Colon (tissue), 2 donors: ENCODE results near the gene STK24.

Experiments used
- FAIRE-seq: peaks from 2 replicates; lab custom pipeline; 2012; peaks lifted over from hg19 to GRCh38; lab: Jason Lieb, UNC
- donor health status: control.
- donor health status: control.

STK24 gene

DNA sequence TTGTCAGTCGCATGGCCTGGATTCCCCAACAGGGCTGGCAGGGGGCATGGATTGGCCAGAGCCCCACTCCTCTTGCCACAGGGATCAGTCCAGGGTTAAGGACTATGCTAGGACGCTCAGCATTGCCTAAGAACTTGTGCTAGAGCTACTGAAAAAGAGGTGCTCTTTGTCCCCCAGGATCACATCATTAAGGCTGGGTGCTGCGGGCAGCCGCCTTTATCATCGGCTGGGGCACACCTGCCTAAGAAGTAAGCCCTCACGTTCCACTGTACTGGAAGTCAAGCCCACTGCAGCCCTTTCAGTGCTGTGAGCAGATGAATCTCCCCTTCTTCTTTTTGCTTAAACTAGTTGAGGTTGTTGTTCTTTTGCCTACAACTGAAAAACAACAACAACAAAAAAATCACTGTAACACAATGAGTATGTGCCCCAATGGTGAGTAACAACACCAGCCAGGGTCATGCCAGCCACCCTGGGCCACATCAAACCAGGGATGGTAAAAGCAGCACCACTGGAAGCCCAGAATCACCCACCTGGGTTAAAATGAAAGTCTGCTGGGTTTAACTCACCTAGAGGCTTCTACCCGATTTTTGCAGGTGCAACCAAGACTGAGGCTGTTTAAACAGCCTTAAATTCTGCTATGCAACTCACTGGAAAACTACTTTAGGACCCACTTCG is 20.6 kb downstream of the STK24 start:
- FAIRE-seq = no peak

DNA sequence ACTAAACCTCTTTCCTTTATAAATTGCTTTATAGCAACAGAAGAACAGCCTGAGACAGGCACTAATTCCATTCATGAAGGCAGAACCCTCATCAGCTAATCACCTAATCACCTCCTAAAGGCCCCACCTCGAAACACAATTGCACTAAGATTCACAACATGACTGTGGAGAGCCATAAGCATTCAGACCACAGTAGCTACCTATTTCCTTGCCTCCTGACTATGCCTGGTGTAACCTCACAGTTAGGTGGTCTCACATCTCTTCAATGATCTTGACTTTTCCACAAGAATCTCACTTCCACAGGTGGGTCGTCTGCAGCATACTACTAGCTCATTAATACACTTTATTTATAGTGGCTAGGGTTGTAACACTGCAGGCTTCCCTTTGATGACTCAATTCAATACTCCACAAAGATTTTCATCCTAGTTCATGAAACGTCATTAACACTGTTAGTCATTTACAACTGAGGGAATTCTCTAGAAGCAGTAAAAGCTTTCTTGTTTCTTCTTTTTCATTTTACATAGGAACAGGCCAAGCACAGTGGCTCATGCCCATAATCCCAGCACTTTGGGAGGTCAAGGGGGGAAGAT is 27.1 kb downstream of the STK24 start:
- FAIRE-seq = no peak

DNA sequence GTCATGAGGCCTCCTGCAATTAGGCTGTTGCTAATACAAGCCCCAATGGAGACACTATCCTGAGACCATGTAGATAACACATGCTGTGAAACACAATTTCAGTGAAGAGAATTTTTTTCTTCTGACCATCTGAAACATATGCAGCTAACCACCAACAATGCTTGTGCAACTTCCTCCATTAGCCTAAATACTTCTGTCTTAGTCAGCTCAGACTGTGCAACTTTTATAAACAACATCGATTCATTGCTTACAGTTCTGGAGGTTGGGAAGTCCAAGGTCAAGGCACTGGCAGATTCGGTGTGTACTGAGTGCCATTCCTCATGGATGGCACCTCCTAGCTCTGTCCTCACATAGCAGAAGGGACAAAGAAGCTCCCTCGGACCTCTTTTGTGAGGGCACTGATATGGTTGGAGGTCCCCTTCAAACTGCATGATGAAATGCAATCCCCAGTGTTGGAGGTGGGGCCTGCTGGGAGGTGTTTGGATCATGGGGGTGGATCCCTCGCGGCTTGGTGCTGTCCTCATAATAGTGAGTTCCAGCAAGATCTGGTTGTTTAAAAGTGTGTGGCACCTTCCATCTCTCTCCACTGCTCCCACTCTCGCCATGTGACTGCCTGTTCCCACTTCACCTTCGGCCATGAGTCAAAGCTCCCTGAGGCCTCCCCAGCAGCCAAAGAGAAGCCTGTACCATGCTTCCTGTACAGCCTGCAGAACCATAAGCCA is 27.7 kb downstream of the STK24 start:
- no peak for FAIRE-seq

DNA sequence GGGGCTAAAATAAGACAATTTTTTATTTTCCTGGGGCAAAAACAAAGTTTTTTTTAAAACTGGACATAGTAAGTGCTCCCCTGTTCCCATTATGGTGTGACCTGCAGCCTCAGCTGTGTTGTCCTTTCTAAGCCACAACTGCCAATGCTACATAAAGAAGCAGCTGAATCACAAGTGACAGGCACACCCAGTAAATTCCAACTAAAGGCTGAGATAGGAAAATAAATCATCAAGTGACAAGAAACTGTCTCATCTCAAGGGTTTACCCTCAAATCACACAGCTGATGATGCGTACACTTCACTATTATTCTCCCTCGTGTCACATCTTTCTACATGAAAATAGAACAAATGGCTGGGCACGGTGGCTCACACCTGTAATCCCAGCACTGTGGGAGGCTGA is 28.7 kb downstream of the STK24 start:
- FAIRE-seq = no peak

DNA sequence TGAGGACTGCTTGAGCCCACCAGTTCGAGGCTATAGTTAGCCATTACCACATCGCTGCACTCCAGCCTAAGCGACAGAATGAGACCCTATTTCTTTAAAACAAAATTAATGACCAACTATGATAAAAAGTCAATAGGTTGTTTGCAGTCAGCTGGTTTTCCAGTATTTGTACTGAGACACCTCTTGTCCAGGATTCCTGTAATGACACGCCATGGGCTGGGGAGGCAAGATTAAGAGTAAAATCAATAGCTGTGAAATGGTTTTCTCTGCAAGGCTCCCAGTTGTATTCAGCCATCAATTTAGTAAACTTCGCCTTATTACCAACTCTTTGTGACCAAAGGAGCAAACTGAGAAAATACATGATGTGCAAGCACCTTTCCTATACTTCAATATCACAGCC is 29.5 kb downstream of the STK24 start:
- no peak for FAIRE-seq

DNA sequence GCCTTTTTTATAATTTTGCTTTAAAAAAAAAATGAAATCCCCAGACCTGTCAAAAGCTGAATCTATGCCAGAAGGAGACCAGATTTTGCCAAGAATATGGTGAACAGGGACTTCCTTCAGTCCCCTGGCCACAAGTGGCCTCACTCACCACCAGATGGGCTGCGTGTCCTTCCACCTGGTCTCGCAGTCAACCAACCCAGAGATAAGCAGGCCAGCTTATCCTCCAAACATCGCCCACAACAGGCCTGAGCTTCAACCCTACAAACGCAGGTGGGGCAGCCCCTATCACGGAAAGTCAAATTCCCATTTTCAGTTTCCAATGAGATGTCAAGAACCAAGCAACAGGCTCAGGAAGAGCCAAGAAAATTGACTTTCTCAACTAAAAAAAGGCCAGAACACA is 30.5 kb downstream of the STK24 start:
- FAIRE-seq = no peak

DNA sequence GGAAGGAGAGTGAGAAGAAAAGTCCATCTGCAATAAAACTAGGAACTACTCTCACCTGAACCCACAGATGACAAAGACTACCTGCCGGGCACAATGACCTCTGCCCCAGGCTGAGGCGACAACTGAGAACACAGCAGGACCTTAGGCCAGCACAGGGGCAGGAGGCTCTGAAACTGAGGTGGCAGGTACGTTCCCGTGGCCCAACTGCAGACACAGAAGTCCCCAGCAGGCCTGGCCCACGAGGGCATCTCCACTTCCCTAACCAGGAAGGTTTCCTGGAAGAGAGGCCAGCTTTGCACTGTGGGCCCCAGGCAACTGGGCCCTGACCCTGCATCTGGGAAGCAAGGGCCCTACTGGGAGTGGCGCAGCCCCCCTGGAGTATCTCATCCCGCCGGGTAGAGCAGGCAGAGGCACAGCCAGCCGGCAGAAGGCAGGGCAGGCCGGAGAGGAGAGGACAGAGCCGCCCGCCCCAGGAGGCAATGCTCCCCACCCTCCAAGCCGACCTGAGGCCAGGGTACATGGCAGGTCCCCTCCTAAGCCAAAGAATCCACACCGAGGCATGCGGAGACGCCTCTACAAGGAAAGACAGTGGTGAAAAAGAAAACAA is 32.7 kb downstream of the STK24 start:
- no peak for FAIRE-seq

DNA sequence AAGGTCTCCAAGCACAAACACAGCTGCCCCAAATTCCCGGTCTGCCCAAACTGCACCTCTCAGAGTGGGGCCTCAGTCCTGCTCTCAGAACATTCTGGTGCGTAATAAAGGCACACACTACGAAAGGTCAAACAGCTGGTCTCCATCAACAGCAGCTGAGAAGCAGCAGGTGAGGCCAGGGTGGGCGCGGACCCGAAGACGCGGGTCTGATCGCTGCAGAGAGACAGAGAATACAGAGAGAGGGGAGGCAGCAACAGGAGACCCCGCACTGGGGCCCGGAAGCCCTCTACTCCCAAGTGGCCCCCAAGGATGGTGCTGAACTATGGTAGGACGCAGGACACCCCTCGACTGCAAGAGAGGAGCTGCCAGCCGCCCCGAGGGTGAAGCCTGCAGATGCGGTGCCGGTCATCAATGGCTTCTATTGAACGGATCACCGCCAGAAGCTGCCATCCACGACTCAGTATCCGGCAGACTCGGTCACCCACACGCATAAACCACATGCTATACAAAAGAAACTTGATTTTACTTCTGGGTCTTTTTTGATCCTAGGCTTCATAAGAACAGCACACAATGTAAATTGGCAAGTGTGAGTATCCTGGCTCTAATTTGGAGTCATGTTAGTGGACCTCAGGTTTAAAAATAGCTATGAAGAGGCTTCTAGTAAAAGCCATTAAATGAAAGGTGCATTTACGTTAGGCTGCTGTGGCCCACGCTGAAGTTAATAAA is 33.4 kb downstream of the STK24 start:
- FAIRE-seq = no peak

DNA sequence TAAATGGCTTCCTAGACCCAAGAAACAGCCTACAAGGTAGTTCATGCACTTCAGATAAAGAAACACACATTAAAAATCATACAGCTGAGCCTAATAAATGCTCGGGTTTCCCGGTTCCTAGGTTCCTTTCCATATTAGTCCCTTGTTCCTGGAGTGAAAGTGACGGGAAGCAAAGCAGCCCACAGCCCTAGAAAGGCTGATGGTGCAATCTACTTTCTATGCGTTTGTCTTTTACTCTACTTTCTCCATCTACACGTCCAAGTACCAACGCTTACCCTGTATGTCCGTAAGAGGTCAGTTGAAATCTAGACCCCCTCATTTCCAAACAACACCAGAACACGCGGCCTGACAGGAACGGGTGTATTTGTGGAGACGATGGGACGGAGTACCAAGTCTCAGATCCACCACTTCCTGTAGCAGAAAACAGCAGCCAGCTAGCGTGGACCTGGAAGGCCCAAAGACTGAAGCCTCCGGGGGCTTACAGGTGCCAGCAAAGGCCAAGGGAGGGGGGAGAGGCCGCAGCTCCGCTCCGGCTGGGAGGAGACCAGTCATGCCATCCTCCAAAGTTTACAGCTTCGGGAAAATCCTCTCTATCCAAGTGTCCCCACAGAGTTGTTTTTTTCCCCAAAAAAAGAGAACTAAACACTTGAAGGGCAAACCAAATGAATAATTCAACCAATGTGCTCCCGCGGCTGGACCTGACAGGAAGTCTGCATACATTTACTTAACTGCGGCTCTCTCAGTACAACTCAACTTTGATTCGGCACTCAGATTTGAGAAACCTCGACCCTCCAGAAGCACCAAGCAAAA is 34.1 kb downstream of the STK24 start:
- FAIRE-seq = no peak

DNA sequence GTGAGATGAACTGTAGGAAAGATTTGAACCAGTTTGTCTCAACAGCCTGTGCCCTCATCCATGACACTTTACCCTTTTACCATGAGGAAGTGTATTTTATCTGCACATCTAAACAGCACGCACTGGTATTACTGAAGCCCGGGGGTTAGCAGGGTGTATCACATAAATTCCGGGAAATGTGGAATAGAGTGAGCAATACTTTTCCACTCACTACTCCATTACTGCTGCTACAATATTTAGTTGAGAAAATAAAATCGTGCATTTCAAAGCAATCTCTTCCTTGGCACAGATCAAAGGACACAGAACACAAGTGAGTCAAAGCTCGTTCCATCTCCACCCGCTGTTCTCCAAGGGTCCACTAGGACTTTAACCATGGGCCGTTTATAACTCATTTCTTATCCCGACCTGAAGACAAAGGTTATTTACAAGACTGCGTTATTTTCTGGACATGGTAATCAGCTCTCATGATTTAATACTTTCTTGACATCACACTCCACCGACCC is 35.2 kb downstream of the STK24 start:
- FAIRE-seq = no peak

DNA sequence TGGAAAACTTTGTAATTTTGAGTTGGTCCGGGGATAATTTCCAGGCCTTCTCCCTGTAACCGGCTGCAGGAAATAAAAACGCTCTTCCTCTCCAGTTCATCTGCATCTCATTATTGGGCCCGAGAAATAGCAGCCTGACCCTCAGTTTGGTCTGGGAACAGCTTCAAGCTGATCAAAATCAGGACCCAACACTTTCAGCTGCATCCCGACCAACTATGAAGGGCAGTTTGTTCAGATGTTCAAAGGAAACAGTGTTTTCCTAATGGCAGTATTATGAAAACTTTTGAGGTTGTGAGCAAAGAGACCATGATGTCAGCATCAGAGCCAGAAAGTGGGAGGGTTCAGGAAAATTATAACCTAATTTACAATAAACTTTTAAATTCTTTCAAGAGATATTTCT is 35.7 kb downstream of the STK24 start:
- FAIRE-seq = no peak

DNA sequence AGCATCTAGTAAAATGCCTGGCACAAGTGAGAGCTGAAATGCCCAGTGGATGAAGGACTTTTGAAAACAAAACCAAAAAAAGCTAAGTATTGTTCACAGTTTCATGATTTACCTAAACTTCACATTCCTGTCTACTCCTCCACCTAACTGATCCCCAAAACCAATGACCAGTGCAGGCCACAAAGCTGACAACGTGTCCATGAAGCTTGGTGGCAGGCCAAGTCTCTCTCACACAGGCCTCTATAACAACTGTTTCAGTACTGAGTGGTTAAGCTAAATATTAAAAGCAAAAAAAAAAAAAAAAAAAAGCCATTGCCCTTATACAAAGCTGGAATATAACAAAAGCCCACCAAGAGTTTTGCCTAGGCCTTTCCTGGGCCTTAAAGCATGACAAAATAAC is 36.4 kb downstream of the STK24 start:
- FAIRE-seq = no peak

DNA sequence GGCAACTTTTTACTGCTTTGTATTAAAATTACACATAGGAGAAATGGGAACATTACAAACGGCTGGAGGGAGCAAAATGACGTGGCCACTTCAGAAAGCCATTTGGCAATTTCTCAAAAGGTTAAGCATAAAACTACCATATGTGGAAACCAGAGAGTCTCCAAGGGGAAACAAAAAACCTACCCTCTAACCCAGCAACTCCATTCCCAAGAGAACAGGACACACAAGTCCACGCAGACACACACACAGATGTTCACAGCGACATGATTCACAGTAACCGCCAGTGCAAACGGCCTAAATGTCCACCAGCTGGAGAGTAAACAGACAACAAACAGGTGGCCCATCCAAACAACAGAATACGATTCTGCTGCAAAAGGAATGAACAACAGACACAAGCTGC is 37.2 kb downstream of the STK24 start:
- FAIRE-seq = no peak

DNA sequence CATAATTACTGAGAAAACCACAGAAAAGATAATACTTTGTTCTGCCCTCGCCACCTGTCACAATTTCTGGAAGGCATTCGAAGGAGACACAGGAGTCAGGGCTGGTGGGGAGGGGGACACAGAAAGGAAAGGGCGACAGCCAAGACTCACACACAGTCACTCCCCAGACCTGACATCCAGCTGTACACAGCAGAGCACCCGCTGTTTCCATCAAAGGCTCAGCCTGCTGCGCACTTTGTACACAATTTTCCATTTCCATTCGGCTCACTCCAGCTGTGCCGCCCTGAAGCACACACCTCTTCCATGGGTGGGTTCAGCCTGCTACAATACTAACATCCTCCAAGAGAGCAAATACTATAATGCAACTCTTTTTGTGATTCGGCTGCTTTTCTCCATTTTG is 38.0 kb downstream of the STK24 start:
- no peak for FAIRE-seq

DNA sequence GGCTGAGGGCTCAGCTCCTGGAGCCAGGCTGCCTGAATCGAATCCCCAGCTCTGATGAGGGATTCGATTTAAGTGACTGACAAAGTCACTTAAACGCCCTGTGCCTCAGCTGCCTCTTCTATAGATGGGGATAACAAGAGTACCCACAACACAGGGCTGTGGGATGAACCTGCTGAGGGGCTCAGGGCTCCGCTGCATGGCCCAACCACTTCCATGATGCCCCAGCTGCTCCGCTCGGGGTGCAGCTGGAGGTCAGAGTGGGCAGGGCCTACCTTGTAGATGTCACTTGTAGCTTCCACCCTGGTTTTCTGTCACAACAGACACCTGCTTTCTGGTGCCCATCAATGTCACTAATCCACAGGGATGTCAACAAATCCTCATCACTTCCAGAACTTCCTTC is 39.2 kb downstream of the STK24 start:
- FAIRE-seq = no peak

DNA sequence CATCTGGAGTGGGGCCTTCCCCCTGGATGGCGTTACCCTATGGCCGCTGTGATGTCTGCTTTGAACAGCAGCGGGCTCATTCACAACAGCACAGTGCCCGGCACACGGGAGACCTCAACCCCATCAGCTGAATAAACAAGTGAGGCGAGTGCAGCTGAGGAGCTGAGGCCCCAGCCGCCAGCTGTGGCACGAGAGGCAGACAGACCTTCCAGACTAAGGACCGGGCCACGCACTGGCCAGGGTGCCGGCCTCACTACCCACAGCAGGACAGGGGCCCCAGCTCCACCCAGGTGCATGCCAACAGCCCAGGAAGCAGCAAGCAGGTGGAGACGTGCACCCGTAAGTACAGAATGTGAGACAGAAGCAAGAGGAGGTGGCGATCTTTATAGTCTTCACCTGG is 39.6 kb downstream of the STK24 start:
- no peak for FAIRE-seq

DNA sequence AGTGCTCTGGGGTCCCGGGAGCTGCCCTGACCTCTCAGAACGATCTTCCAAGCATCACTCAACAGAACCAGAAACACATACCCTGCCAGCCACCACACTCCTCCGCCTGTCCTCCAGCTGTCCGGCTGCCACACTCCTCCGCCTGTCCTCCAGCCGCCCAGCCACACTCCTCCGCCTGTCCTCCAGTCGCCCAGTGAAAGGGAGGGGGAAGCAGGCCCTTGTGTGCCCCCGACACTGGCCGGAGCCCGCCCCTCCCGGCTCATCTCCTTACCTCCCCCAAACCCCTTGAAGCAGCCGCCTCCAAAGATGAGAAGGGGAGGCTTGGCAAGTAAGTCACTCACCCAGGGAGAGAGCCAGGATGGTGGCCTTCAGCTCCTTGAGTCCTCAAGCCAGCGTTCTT is 40.2 kb downstream of the STK24 start:
- no peak for FAIRE-seq

DNA sequence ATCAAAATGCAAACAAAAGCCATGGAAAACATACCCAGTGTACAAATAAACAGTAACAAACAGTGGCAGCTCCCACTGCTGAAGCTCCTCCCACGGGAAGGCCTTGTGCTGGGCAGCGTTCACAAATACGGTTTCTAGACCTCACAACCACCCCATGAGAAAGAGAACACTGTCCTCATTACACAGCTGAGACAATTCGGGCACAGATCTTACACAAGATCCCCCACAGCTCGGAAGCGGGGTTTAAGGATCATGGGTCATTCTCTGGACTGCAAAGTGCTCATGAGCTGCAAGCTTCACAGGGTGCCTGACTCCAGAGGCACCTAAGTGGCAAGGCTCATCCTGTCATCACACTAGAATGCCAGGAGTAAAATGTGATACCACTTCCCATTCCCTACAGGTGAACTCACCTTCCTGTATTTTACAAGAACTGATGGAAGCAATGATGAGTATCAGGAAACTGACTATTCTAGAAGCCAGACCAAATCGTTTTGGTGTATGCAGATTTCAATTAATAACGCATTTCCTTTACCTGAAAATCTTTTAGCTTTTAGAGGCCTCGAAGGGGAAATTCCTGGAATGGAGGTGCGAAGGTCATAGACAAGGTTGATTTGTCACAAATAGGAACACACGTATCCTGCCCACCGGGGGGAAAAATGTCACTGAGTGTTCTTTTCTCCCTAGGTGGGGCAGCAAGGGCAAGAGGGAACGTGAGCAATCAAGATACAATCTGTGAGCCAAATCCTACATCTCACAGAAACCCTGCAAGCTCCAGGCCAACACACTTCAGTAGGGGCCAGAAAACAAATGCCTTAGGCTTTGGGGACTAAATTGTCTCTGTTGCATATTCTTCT is 41.2 kb downstream of the STK24 start:
- FAIRE-seq = no peak

DNA sequence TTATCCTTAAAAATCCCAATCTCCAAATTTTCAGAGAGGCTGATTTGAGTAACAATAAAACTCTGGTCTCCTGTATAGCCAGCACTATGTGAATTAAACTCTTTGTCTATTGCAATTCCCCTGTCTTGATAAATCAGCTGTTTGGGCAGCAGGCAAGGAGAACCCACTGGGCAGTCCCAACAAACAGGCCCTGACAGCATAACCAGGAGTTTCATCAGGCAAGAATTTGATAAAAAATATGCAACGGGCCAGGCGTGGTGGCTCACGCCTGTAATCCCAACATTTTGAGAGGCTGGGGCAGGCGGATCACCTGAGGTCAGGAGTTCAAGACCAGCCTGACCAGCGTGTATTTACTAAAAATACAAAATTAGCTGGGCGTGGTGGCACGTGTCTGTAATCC is 42.1 kb downstream of the STK24 start:
- FAIRE-seq = no peak

DNA sequence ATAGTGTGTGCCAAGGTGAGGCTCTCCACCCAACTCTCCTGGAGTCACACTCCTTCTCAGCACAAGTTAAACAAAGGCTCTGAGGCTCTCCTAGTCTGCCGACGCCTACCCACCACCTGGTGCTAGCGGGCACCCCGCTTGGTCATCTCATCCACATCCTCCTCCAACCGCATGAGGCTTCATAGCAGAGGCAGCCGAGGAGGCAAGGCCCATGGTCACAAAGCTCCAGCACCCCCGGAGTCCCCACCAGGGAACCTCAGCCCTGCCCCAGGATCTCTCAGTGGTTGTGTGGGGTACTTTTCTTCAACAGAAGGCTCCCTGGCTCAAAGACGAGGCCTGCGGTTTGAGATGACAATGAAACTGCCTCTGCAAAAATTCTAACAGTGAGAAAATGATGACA is 43.0 kb downstream of the STK24 start:
- FAIRE-seq = no peak

DNA sequence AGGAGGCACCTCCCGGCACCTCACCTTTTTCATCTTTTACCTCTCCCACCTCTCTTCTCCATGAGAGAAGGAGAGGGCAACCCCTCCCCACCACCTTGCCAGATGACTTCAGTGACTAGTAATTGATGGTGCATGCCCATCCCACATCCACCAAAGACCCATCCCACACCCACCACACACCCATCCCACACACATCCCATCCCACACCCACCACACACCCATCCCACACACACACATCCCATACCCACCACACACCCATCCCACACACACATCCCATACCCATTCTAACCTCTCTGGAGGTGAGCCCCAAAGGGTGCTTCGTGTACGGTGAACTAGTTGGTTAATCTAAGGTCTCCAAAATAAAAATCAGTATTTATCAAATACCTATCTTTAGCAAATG is 44.7 kb downstream of the STK24 start:
- FAIRE-seq = no peak
